HUES6 (cell line): ENCODE data around the gene HES1.

Source experiments
- H3K27ac ChIP-seq: 2 replicates; pipeline ENCODE4 v1.7.0; 2013; ENCODE audit warnings: low read depth, mild to moderate bottlenecking, low read length, inconsistent platforms
- H3K27me3 ChIP-seq: 2 replicates; pipeline ENCODE4 v1.6.1; 2013; ENCODE audit warnings: low read length; ENCODE audit not compliant: control insufficient read depth, insufficient read depth
- H3K36me3 ChIP-seq: 2 replicates; pipeline ENCODE4 v1.6.1; 2013; ENCODE audit warnings: low read length; ENCODE audit not compliant: control insufficient read depth, insufficient read depth
- H3K4me1 ChIP-seq: 2 replicates; pipeline ENCODE4 v1.6.1; 2013; ENCODE audit warnings: low read length; ENCODE audit not compliant: control insufficient read depth, insufficient read depth
- H3K4me3 ChIP-seq: 2 replicates; pipeline ENCODE4 v1.5.1; 2013; ENCODE audit warnings: low read depth, low read length
- H3K9ac ChIP-seq: one replicate; pipeline ENCODE4 v1.6.1; 2013; ENCODE audit warnings: mild to moderate bottlenecking, low read length
- H3K9me3 ChIP-seq: 2 replicates; pipeline ENCODE4 v1.6.1; 2013; ENCODE audit warnings: low read depth, low read length; ENCODE audit not compliant: control insufficient read depth, insufficient read depth

HES1 gene

DNA sequence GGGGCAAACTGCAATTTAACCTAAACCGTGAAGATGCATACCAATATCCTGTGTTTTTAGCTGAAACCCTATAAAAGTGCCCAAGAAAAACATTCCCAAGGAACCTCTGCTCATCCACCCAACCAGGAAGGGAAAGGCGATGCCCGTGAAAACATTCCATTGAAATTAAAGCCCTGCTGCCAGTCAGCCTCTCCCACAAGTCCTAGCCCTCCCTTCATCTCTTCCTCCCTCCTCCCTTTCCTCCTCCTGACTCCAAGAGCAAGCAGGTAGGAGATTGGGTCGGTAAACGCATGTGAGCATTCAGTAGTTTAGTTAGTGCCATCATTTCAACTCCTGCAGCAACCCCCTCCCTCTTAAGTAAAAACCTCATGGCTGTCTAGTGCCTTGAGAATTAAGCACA lies 27.7 kb downstream of the HES1 start:
- Histone ChIP-seq H3K27me3 (0 out of 2 replicates have a peak, but pooled peaks cover 3% of the 10 kb centered on the region), H3K9me3 (no peaks in the 10 kb centered on the region), H3K4me3 (no peak overlapping the region), H3K36me3 (no peaks in the 10 kb centered on the region), H3K27ac (no peak overlapping the region), H3K4me1 (peaks cover 53% of the 10 kb centered on the region), H3K9ac (no peak overlapping the region)

DNA sequence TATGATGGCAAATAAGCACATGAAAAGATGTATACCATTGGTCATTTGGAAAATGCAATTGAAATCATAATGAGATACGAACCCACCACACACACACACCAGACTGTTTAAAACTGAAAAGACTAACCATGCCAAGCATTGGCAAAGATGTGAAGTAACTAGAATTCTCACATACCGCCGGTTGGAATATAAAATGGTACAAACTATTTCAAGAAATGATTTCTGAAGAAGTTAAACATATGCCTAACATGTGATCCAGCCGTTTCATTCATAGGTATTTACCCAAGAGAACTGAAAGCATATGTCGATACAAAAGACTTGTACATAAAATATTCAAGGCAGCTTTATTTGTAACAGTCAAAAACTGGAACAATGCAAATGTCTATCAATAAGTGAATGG lies 28.9 kb downstream of the HES1 start:
- Histone ChIP-seq H3K4me1 (peaks cover 53% of the 10 kb centered on the region), H3K4me3 (no peak overlapping the region), H3K36me3 (no peaks in the 10 kb centered on the region), H3K9me3 (no peaks in the 10 kb centered on the region), H3K9ac (no peak overlapping the region), H3K27ac (no peak overlapping the region), H3K27me3 (0 out of 2 replicates have a peak, but pooled peaks cover 3% of the 10 kb centered on the region)

DNA sequence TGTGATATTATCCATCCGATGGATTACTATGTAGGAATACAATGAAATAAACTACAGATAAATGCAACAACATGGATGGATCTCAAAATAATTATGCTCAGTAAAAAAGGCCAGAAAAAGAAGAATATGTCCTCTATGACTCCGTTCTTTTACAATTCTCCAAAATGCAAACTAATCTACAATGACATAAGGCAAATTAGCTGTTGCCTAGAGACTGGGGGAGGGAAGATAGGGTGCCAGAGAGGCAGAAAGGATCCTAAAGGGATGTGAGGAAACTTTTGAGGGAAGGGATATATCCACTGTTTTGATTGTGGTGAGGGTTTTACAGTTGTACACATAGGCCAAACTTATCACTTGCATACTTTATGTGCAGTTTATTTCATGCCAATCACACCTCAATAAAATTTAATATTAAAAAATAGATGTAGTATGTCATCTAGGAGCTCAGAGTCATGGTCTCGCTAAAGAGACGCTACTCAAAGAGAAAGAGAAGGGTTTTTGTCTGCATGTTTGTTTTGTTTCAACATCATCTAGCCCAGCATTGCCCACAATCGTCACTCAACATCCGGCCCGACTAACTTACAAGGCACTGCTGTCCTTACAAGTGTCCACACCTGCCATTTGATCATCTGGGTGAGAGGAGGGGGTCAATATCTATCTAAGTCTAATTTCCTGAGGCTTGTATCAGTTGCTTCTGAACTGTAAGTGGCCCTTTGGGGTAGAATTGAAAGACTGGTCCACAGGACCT lies 29.5 kb downstream of the HES1 start:
- Histone ChIP-seq H3K4me3 (no peak overlapping the region), H3K9me3 (no peaks in the 10 kb centered on the region), H3K27me3 (0 out of 2 replicates have a peak, but pooled peaks cover 3% of the 10 kb centered on the region), H3K36me3 (no peaks in the 10 kb centered on the region), H3K27ac (no peak overlapping the region), H3K4me1 (peaks cover 48% of the 10 kb centered on the region), H3K9ac (no peak overlapping the region)

DNA sequence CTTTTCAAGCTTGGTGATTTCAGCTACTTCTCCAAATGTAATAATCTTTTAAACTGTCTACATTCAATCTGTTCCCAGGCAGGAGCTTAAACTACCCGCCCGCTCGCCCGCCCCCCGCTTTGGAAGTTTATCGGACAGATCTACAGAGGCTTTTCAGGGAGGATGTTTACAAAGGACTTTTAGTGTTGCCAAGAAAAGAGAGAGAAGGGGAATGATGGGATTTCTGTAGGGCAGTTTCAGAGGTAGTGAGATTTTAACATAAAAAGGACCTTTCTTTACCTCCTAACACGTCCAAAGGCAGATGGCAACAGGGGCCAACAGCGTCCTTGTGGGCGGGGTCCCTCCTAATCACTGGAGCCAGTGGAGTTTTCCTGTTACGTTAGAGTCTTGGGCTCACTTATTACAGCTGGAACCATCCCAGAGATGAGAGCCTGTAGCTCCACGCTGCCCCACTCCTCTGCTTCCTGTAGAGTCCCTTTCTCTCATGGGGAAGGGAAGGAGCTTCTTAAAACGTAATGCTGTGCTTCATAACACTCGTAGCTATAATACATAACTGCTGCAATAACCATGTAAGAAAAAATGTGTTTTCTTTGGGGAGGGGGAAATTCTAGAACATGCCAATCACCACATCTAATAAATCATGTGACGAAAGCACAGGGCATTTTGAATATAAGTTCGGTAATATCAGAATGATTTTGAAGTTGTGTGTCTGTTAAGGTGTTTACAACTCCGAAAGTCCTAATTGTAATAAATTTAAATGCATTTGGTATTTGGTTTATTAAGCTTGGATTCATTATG lies 30.9 kb downstream of the HES1 start:
- H3K9ac ChIP-seq = no peak overlapping the region

DNA sequence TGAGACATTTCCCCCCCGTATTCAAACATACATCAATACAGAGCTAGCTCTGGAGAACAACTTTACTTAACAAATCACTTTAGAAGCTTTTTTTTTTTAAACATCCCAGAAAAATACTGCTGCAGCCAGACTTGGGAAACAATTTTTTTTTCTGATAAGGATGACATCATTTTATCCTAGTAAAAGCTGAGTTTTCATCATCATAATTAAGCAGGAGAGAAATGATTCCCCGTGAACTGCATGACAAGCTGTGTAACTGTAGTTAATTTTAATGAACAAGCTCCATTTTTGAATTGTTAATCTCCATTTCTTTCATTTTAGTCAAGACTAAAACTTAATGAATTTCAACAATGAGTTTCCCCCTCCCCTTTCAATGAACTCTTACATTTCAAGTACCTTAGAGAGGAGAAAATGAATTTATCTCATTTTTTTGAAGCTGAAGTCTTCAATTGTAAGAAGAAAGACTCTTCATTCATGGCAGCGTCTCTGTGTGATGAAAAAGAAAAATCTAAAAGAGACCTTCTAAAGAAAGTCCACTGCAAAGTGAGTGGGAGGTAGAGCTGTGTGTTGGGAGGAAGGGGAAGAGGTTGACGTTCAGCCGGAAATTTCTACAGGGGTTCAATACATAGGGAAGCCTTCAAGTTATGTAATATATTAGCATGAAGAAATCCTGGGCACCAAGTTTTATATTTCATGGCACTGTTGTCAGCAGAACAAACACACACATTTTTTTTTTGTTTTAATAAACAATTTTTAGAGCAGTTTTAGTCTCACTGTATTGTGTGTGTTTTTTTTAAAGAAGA lies 31.7 kb downstream of the HES1 start:
- Histone ChIP-seq H3K27me3 (no peaks in the 10 kb centered on the region), H3K9ac (no peak overlapping the region), H3K4me1 (peaks cover 34% of the 10 kb centered on the region), H3K4me3 (no peak overlapping the region), H3K36me3 (no peaks in the 10 kb centered on the region), H3K27ac (no peak overlapping the region), H3K9me3 (no peaks in the 10 kb centered on the region)

More for the DNA sequence above, 30.9 kb downstream of the HES1 start:
- peaks cover 34% of the 10 kb centered on the region for H3K4me1 ChIP-seq
- H3K27ac ChIP-seq = no peak overlapping the region; the same call in 1 of the 2 replicates
- no peak overlapping the region for H3K4me3 ChIP-seq
- no peaks in the 10 kb centered on the region for H3K36me3 ChIP-seq
- no peaks in the 10 kb centered on the region for H3K27me3 ChIP-seq
- H3K9me3 ChIP-seq = no peaks in the 10 kb centered on the region

DNA sequence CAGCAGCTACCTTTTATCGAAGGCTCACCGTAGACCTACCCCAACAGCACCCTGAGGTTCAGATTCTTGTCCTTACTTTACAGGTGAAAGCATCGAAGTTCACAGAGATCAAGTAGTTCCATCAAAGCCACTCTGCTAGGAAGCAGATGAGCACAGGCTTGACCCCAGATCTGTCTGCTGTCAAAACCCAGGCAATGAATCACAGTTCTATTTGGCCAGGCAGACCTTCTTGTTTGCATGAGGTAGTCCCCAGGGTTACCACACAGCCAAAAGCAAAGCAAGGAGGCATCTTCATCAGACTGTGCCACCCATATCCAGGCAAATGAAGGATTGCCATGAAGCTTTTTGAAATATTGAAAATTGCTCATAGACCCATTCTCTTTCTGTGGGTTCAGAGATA lies 33.0 kb downstream of the HES1 start:
- H3K27ac ChIP-seq = no peak overlapping the region
- H3K9ac ChIP-seq = no peak overlapping the region
- no peaks in the 10 kb centered on the region for H3K9me3 ChIP-seq
- H3K4me1 ChIP-seq = peaks cover 29% of the 10 kb centered on the region
- no peak overlapping the region for H3K4me3 ChIP-seq
- no peaks in the 10 kb centered on the region for H3K36me3 ChIP-seq
- no peaks in the 10 kb centered on the region for H3K27me3 ChIP-seq

DNA sequence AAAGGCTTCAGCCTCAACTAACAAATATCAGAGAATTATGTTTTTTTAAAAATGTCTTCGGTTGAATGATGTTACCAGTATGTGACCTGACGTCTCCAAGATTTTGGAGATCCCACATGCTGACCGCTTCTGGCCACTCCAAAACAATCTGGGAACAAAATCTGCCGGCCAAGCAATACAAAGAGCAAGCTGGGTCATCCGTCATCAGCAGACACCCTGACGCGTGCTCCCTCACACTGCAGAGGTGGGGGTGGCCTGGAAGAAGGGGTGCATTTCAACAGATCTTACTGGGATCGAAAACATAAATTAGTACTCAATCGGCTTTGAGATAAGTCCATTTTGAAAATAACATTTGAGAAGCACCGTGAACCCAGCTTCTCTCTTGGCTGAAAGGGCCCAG lies 33.6 kb downstream of the HES1 start:
- H3K4me3 ChIP-seq = no peak overlapping the region
- H3K9ac ChIP-seq = no peak overlapping the region
- H3K4me1 ChIP-seq = peaks cover 29% of the 10 kb centered on the region
- H3K27ac ChIP-seq = no peak overlapping the region
- H3K9me3 ChIP-seq = no peaks in the 10 kb centered on the region
- no peaks in the 10 kb centered on the region for H3K27me3 ChIP-seq
- no peaks in the 10 kb centered on the region for H3K36me3 ChIP-seq

DNA sequence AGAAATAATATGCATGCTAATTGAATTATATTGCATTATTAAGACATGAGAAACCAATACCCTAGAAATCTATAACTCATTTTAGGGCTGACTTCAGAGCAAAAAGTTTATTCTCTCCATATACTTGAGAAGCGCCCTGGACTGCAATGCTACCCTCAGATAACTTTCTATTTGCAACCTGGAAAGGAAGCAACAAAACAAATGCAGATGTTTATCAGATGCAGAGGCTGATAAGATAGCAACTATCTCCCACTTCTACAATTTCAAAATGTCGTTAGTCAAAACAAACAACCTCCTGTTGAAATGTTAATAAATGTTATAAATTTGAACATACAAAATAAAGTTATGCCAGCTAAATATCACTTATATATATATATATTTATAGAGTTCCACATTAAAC lies 34.8 kb downstream of the HES1 start:
- no peaks in the 10 kb centered on the region for H3K36me3 ChIP-seq
- H3K4me1 ChIP-seq = peaks cover 28% of the 10 kb centered on the region
- no peaks in the 10 kb centered on the region for H3K9me3 ChIP-seq
- no peaks in the 10 kb centered on the region for H3K27me3 ChIP-seq
- H3K9ac ChIP-seq = no peak overlapping the region
- H3K27ac ChIP-seq = no peak overlapping the region
- no peak overlapping the region for H3K4me3 ChIP-seq

DNA sequence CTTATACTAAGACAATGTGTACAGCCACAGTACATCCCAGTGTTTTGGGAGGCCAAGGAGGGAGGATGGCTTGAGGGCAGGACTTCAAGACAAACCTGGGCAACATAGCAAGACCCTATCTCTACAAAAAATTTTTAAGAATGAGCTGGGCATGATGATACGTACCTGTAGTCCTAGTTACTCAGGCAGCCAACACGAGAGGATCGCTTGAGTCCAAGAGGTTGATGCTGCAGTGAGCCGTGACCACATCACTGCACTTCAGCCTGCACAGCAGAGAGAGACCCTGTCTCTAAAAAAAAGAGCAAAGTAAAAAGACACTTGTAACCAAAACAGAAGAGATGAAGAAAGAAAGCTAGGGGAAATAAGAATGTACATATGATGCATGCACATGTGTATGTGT lies 38.5 kb downstream of the HES1 start:
- Histone ChIP-seq H3K4me1 (peaks cover 17% of the 10 kb centered on the region), H3K27me3 (no peaks in the 10 kb centered on the region), H3K4me3 (no peak overlapping the region), H3K27ac (no peak overlapping the region), H3K9ac (no peak overlapping the region), H3K9me3 (no peaks in the 10 kb centered on the region), H3K36me3 (no peaks in the 10 kb centered on the region)

DNA sequence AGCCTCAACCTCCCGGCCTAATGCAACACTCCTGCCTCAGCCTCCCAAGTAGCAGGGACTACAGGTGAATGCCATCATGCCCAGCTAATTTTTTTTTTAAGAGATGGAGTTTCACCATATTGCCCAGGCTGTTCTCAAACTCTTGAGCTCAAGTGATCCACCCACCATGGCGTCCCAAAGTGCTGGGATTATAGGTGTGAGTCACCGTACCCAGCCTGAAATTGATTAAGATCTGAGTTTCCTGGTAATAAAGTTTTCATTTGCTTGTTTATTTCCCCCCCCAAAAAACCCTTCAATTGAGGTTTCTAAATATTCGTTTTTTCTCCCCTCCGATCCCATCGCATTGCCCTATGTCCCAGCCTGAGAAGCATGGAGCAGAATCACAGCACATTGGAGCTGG lies 39.0 kb downstream of the HES1 start:
- Histone ChIP-seq H3K4me1 (peaks cover 17% of the 10 kb centered on the region), H3K36me3 (no peaks in the 10 kb centered on the region), H3K9me3 (no peaks in the 10 kb centered on the region), H3K27me3 (no peaks in the 10 kb centered on the region), H3K27ac (no peak overlapping the region), H3K4me3 (no peak overlapping the region), H3K9ac (no peak overlapping the region)
